Aortic smooth muscle cell (primary cell): ENCODE data around the gene DNAJC13. TPM values are rescaled to one million over a fixed set of nuclear protein-coding genes. Genes with fewer than 3 reads are reported as not detected.

Experiments used
- total RNA-seq: library from RNA; depleted of rRNA; stranded (reverse); fragments of >200 nt; gene quantifications from 2 replicates; pipeline ENCODE4 v1.2.3, GENCODE V29; 2014

Gene DNAJC13
- total RNA-seq: 78.5 and 99.1 TPM in 2 replicates

GRCh38 chr3:132416807-132417694, at the start of gene DNAJC13:
TSS of gene DNAJC13 (plus strand) at chr3:132417502. CDS start at chr3:132434551, 17,049 bp downstream.

Other genes starting within 250 kb of the DNAJC13 start
- not detected in 2 replicates for gene ACP3, start 100.1 kb upstream of the DNAJC13 start, total RNA-seq
- gene ACKR4, start 179.8 kb downstream of the DNAJC13 start, total RNA-seq: 157 and 395 TPM in 2 replicates
- 69.9 and 100 TPM in 2 replicates for gene ACAD11, start 242.3 kb downstream of the DNAJC13 start, total RNA-seq
- gene UBA5, start 242.8 kb downstream of the DNAJC13 start, total RNA-seq: 74.9 and 78.9 TPM in 2 replicates